ENCODE data around the gene DCAF6.
A peak's percentile ranks its signal among the peaks of the same experiment; 100 is the strongest.

Gene DCAF6

GRCh38 chr1:168101336-168101735, 164.9 kb downstream of the DCAF6 start:
- no peak for DNase-seq (ENCODE audit: low spot score)

GRCh38 chr1:168102487-168102886, 166.0 kb downstream of the DCAF6 start:
- DNase-seq (ENCODE audit: low spot score), result no peak

- DNase-seq (ENCODE audit: low spot score), result no peak
These were observed 168.1 kb downstream of the DCAF6 start for GRCh38 chr1:168104535-168104934.

- DNase-seq (ENCODE audit: low spot score), result no peak
These were observed 169.4 kb downstream of the DCAF6 start for GRCh38 chr1:168105846-168106245.

GRCh38 chr1:168106274-168106673, 169.8 kb downstream of the DCAF6 start:
- no peak for DNase-seq (ENCODE audit: low spot score)

GRCh38 chr1:168110896-168111545, 174.5 kb downstream of the DCAF6 start:
- DNase-seq (ENCODE audit: low spot score), result peak; percentile 10

GRCh38 chr1:168112673-168113305, 176.3 kb downstream of the DCAF6 start:
- DNase-seq (ENCODE audit: low spot score), result no peak

GRCh38 chr1:168114845-168115244, 178.4 kb downstream of the DCAF6 start:
- no peak for DNase-seq (ENCODE audit: low spot score)

- no peak for DNase-seq (ENCODE audit: low spot score)
These were observed 179.9 kb downstream of the DCAF6 start for GRCh38 chr1:168116327-168116799.

GRCh38 chr1:168119750-168120149, 183.3 kb downstream of the DCAF6 start:
- no peak for DNase-seq (ENCODE audit: low spot score)

- DNase-seq (ENCODE audit: low spot score), result no peak
These were observed 185.0 kb downstream of the DCAF6 start for GRCh38 chr1:168121401-168122011.

GRCh38 chr1:168125051-168125450, 188.6 kb downstream of the DCAF6 start:
- DNase-seq (ENCODE audit: low spot score), result no peak
